ENCODE measurements around the gene NSD2.
"Not testable (repeated sequence)": the region's sequence is repeated elsewhere in the genome, so short reads cannot be mapped to it uniquely, and the experiment has no call there.

The NSD2 gene

DNA sequence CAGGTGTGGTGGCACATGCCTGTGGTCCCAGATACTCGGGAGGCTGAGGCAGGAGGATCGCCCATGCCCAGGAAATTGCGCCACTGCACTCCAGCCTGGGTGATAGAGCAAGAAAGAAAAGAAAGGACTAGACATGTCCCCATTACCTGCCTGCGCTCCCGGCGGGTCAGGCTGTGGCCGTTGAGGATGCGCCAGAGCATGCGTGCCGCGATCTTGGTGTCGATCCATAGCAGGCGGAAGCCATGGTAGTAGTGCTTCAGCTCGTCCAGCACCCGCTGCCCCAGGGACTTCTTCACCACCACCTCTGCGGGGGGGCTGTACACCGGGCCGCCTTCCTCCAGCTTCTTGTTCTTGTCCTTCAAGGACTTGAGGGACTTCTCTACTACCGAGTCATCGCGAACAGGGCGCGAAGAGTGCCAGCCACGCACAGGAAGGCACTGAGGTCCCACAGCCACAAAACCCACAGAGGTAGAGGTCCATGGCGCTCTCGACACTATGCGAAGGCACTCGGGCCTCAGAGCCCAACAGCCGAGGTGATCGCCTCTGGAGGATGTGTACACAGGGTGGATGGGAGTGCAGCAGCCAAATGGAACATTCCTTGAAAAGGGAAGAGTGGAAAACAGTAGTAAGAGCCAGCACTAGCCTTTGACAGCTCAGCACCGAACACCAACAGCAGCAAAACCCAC lies 29.8 kb upstream of the NSD2 start:
- Mint-ChIP-seq H3K4me3 (no peak overlapping the region), H3K27ac (no peak overlapping the region), H3K4me1 (peaks cover 4% of the 10 kb centered on the region), H3K36me3 (ENCODE audit: low read depth) (peaks cover 34% of the 10 kb centered on the region), H3K27me3 (ENCODE audit: low read depth) (peaks cover 3% of the 10 kb centered on the region), H3K9me3 (no peaks in the 10 kb centered on the region)
- TF ChIP-seq, protein P1, sequence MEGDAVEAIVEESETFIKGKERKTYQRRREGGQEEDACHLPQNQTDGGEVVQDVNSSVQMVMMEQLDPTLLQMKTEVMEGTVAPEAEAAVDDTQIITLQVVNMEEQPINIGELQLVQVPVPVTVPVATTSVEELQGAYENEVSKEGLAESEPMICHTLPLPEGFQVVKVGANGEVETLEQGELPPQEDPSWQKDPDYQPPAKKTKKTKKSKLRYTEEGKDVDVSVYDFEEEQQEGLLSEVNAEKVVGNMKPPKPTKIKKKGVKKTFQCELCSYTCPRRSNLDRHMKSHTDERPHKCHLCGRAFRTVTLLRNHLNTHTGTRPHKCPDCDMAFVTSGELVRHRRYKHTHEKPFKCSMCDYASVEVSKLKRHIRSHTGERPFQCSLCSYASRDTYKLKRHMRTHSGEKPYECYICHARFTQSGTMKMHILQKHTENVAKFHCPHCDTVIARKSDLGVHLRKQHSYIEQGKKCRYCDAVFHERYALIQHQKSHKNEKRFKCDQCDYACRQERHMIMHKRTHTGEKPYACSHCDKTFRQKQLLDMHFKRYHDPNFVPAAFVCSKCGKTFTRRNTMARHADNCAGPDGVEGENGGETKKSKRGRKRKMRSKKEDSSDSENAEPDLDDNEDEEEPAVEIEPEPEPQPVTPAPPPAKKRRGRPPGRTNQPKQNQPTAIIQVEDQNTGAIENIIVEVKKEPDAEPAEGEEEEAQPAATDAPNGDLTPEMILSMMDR (IDR thresholded peaks at IDR 0.05; ENCODE audit: unreplicated experiment in 3 of 3), result no peak

DNA sequence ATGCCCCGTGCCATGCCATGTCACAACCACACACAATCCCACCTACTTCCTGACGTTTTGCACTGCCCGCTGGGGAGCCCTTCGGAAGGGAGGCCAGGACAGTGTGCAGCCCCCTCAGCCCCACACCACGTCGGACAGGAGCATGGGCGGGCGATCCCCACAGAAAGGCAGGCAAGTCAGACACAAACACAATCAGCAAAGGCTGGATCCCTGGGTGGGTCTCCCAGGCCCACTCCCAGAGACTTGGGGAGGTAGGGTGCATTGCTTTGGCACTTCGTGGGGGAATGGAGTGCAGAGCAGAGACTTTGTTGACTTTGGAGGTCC lies 29.3 kb upstream of the NSD2 start:
- H3K4me3 Mint-ChIP-seq, result no peak overlapping the region
- H3K27me3 Mint-ChIP-seq (ENCODE audit: low read depth), result peaks cover 3% of the 10 kb centered on the region
- H3K27ac Mint-ChIP-seq, result no peak overlapping the region
- TF ChIP-seq, protein P1 (IDR thresholded peaks at IDR 0.05; ENCODE audit: unreplicated experiment in 3 of 3), result no peak
- peaks cover 8% of the 10 kb centered on the region for H3K4me1 Mint-ChIP-seq
- H3K36me3 Mint-ChIP-seq (ENCODE audit: low read depth), result peaks cover 39% of the 10 kb centered on the region
- no peaks in the 10 kb centered on the region for H3K9me3 Mint-ChIP-seq

DNA sequence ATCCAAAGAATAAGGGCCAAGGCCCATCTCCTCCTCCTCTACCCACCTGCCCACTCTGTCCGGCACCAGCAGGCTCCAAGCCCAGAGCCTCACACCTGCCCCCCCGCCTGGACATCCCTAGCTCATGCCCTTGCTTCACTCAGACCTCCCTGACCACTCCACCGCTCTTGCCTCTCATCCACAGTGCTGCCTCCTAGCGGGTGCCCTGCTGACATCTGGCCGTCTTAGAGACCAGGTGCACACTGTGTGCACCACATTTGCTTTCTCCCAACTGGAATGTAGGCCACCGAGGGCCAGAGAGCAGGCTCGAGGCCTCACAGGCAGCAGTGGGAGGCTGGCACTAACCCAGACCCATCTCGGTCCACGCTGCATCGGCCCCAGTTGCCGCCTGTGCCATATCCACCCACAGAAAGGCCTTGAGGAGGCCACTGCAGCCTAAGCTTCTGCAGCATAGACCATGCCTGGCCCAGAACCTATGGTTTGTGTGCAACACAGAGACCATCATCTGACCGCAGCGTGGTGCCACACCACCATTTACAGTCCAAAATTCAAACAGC lies 28.8 kb upstream of the NSD2 start:
- H3K36me3 Mint-ChIP-seq (ENCODE audit: low read depth), result peaks cover 42% of the 10 kb centered on the region
- peaks cover 8% of the 10 kb centered on the region for H3K4me1 Mint-ChIP-seq
- peaks cover 3% of the 10 kb centered on the region for H3K27me3 Mint-ChIP-seq (ENCODE audit: low read depth)
- no peak overlapping the region for H3K4me3 Mint-ChIP-seq
- no peak overlapping the region for H3K27ac Mint-ChIP-seq
- TF ChIP-seq, protein P1 (IDR thresholded peaks at IDR 0.05; ENCODE audit: unreplicated experiment in 3 of 3), result no peak
- no peaks in the 10 kb centered on the region for H3K9me3 Mint-ChIP-seq

DNA sequence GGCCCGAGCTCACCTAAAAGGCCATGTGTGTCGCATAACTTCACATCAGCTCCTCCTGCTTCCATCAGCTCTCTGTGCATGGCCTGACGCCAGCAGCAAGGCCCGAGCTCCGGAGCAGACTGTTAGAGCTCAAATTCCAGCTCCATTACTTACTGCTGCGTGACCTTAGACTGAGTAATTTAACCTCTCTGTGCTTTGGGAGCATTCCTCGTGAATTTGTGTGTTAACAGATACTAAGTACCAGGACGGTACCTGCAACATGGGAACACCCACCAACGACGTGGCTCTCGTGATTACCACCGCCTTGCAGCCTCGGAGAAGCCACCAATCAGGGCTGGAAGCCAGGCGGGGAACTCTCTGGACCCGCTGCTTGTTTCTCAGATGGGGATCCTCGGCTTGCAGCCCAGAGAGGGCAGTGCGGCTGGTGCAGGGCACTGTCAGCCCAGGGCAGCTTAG lies 28.2 kb upstream of the NSD2 start:
- no peak overlapping the region for H3K27ac Mint-ChIP-seq
- TF ChIP-seq, protein P1 (IDR thresholded peaks at IDR 0.05; ENCODE audit: unreplicated experiment in 3 of 3), result no peak
- H3K27me3 Mint-ChIP-seq (ENCODE audit: low read depth), result peaks cover 3% of the 10 kb centered on the region
- H3K4me1 Mint-ChIP-seq, result peaks cover 8% of the 10 kb centered on the region
- H3K4me3 Mint-ChIP-seq, result no peak overlapping the region
- H3K36me3 Mint-ChIP-seq (ENCODE audit: low read depth), result peaks cover 42% of the 10 kb centered on the region
- H3K9me3 Mint-ChIP-seq, result no peaks in the 10 kb centered on the region

DNA sequence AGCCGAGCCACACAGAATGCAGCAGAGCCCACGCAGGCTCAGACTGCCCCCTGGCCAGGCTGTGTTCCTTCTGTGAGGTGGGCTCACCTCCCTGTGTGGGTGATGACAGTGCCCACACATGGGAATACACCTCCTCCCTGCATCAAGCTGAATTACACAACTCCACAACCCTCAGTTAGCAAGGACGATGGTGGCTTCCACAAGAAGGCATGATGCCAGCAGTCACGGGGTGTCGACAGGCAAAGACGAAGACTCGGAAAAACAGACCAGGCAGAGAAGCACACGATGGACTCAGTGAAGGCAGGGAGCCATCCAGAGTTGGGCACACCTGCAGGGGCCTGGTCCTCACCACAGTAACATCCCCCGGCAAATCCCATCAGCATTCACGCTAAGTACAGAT lies 27.3 kb upstream of the NSD2 start:
- Mint-ChIP-seq H3K27ac (no peak overlapping the region), H3K27me3 (ENCODE audit: low read depth) (peaks cover 3% of the 10 kb centered on the region), H3K9me3 (no peaks in the 10 kb centered on the region), H3K4me1 (peaks cover 8% of the 10 kb centered on the region), H3K4me3 (no peak overlapping the region), H3K36me3 (ENCODE audit: low read depth) (peaks cover 42% of the 10 kb centered on the region)
- TF ChIP-seq, protein P1 (IDR thresholded peaks at IDR 0.05; ENCODE audit: unreplicated experiment in 3 of 3), result no peak

DNA sequence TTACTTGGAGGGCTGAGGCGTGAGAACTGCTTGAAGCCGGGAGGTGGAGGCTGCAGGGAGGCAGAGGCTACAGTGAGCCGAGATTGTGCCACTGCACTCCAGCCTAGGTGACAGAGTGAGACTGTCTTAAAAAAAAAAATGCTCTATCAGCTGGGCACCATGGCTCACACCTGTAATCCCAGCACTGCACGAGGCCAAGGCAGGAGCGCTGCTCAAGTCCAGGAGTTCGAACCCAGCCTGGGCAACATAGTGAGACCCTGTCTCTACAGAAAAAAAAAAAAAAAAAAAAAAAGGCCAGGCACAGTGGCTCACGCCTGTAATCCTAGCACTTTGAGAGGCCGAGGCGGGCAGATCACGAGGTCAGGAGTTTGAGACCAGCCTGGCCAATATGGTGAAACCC lies 26.6 kb upstream of the NSD2 start:
- not testable (repeated sequence) for H3K27ac Mint-ChIP-seq; H3K4me1 Mint-ChIP-seq; H3K9me3 Mint-ChIP-seq; H3K27me3 Mint-ChIP-seq (ENCODE audit: low read depth); H3K4me3 Mint-ChIP-seq
- H3K36me3 Mint-ChIP-seq (ENCODE audit: low read depth), result peaks cover 36% of the 10 kb centered on the region
